SU-DHL-6 (cell line): ENCODE measurements around the gene MAGEB1.

ENCODE experiments used
- H2AFZ ChIP-seq: fragments of 200-600 bp; sonication (generic); 2 replicates; pipeline ENCODE4 v1.6.1; 2014; ENCODE audit warnings: low read depth, mild to moderate bottlenecking, moderate library complexity, mixed read lengths, antibody characterized with exemption, low read length; ENCODE audit not compliant: severe bottlenecking
- H3F3A ChIP-seq: fragments of 200-600 bp; shearing (Covaris generic); 2 replicates; pipeline ENCODE4 v1.6.0; 2016; ENCODE audit warnings: antibody characterized with exemption, mild to moderate bottlenecking; ENCODE audit not compliant: insufficient read depth
- H3K27ac ChIP-seq: fragments of 200-600 bp; sonication (generic); 2 replicates; pipeline ENCODE4 v1.5.1; 2016; ENCODE audit warnings: low read depth, mild to moderate bottlenecking, low read length, moderate library complexity, mixed read lengths
- H3K27me3 ChIP-seq: fragments of 200-600 bp; sonication (generic), shearing (Covaris generic); 2 replicates; pipeline ENCODE4 v1.6.0; 2014; ENCODE audit warnings: mild to moderate bottlenecking, low read length
- H3K36me3 ChIP-seq: fragments of 200-600 bp; sonication (generic); 2 replicates; pipeline ENCODE4 v1.6.1; 2014; ENCODE audit warnings: mild to moderate bottlenecking, low read length, mixed read lengths
- H3K4me2 ChIP-seq: fragments of 300-600, 200-600 bp; shearing (Covaris generic), sonication (generic); 2 replicates; pipeline ENCODE4 v1.6.0; 2014; ENCODE audit warnings: low read length, low read depth, mild to moderate bottlenecking; ENCODE audit not compliant: poor library complexity, severe bottlenecking
- H3K4me3 ChIP-seq: fragments of 200-600 bp; sonication (generic); 2 replicates; pipeline ENCODE4 v1.5.1; 2014; ENCODE audit warnings: antibody characterized with exemption, low read length, mild to moderate bottlenecking, mixed read lengths; ENCODE audit not compliant: insufficient read depth, poor library complexity, severe bottlenecking
- H3K79me2 ChIP-seq: fragments of 200-600 bp; sonication (generic); 2 replicates; pipeline ENCODE4 v1.6.1; 2014; ENCODE audit warnings: mild to moderate bottlenecking, low read length, moderate library complexity; ENCODE audit not compliant: insufficient read depth
- H3K9ac ChIP-seq: fragments of 200-600 bp; sonication (generic); 2 replicates; pipeline ENCODE4 v1.7.0; 2014; ENCODE audit warnings: mild to moderate bottlenecking, low read length
- H3K9me2 ChIP-seq: fragments of 200-600 bp; sonication (generic); replicated peaks from 2 replicates; pipeline ENCODE4 v1.6.1; 2014; ENCODE audit warnings: low read length; ENCODE audit not compliant: insufficient read depth
- H3K9me3 ChIP-seq: fragments of 200-600 bp; sonication (generic); 2 replicates; pipeline ENCODE4 v1.6.1; 2014; ENCODE audit warnings: low read length, mixed read lengths; ENCODE audit not compliant: insufficient read depth
- H4K20me1 ChIP-seq: fragments of 200-600 bp; sonication (generic); 2 replicates; pipeline ENCODE4 v1.6.1; 2014; ENCODE audit warnings: low read depth, mild to moderate bottlenecking, antibody characterized with exemption, low read length, moderate library complexity, mixed read lengths
- CTCF ChIP-seq: fragments of 200-600 bp; sonication (generic); IDR thresholded peaks from one replicate; pipeline ENCODE4 v1.5.1; 2017; ENCODE audit warnings: antibody characterized with exemption, mild to moderate bottlenecking, low read length, moderate library complexity; ENCODE audit not compliant: insufficient read depth, poor library complexity, severe bottlenecking
- EZH2phosphoT487 ChIP-seq: fragments of 200-600 bp; sonication (generic), shearing (Covaris generic); conservative IDR thresholded peaks from 2 replicates; pipeline ENCODE4 v1.6.1; 2018; ENCODE audit warnings: mild to moderate bottlenecking, antibody characterized with exemption, low read length, moderate library complexity, mixed read lengths

MAGEB1 gene

DNA sequence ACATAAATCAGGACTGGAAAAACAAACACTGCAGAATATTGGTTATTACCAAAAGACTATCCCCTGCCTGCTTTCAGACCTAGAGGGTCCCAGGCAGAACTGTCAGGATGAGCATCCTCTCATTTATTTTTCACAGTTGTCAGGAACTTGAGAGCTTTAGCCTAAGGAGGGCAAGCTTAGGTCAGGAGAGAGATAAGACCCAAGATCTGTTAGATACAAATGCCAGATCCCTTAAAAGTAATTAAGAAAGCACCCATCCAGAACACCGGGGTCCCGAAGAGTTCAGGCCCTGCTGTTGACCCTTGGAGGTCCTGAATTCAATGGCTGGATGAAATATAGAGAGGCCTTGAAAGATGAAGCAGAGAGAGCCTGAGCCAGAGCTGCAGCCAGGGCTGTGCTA is 22.4 kb upstream of the MAGEB1 start:
- no peaks in the 10 kb centered on the region for H3K9me2 ChIP-seq
- no peak overlapping the region for H2AFZ ChIP-seq
- H3K79me2 ChIP-seq, result no peaks in the 10 kb centered on the region
- no peaks in the 10 kb centered on the region for H3K9me3 ChIP-seq
- H3K27ac ChIP-seq, result no peak overlapping the region
- H3K27me3 ChIP-seq, result no peaks in the 10 kb centered on the region
- no peak overlapping the region for H3K4me3 ChIP-seq
- H3F3A ChIP-seq, result no peaks in the 10 kb centered on the region
- no peak overlapping the region for H3K9ac ChIP-seq
- H3K4me2 ChIP-seq, result no peak overlapping the region
- no peaks in the 10 kb centered on the region for H3K36me3 ChIP-seq
- TF ChIP-seq EZH2phosphoT487 (no peak), CTCF (no peak)
- no peaks in the 10 kb centered on the region for H4K20me1 ChIP-seq

DNA sequence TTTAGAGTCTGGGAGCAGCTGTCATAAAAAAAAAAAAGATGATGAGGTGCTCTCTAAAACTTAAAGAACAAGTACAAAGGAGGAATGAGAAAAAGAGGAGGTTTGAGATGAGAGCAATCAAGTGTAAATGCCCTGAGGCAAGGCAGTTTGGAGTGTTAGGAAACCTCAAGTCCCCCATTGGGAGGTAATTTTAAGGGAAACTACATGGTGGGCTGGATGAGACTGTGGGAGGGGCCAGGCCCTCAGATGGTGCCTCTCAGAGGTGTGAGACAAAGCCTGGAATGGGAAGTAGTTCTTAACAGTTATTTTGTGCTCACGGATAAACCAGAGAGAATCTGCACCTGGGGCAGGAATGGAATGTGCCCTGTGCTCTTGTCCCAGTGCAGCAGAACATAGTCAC is 18.4 kb upstream of the MAGEB1 start:
- TF ChIP-seq EZH2phosphoT487, result no peak
- TF ChIP-seq CTCF, result no peak
- Histone ChIP-seq H3K27me3 (no peaks in the 10 kb centered on the region), H2AFZ (no peak overlapping the region), H3K79me2 (no peaks in the 10 kb centered on the region), H3K4me2 (no peak overlapping the region), H3K9ac (no peak overlapping the region), H3K27ac (no peak overlapping the region), H3K36me3 (no peaks in the 10 kb centered on the region), H4K20me1 (no peaks in the 10 kb centered on the region), H3K9me3 (no peaks in the 10 kb centered on the region), H3F3A (no peaks in the 10 kb centered on the region), H3K9me2 (no peaks in the 10 kb centered on the region), H3K4me3 (no peak overlapping the region)

DNA sequence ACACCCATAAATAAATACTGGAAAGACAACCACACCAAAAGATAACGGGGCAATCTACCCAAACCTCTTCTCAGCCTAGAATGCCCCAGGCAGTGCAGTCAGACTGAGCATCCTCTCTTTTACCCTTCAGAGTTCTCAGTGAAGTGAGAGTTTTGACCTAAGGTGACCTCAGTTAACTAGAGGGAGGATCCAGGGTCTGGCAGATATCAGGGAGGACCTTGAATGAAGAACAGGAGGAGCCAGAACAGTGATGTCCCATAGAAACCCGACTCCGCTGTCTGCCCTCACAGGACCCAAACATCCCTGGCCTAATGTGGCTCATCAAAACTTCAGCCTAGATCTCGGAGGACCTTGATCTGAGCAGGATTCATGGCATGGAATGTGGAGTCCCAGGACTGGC is 16.6 kb upstream of the MAGEB1 start, which contains the start of gene MAGEB3:
Gene MAGEB3 (plus strand): TSS at position 263 of the 400 bp plus-strand sequence. CDS start 5,268 bp downstream, outside the sequence.
- H3K9ac ChIP-seq, result no peak within 1 kb of the TSS
- H3K27ac ChIP-seq, result no peak within 1 kb of the TSS
- no peak for TF ChIP-seq CTCF
- TF ChIP-seq EZH2phosphoT487, result no peak
- no peaks in the 10 kb centered on the region for H3K9me3 ChIP-seq
- no peak within 1 kb of the TSS for H2AFZ ChIP-seq
- no peaks in the 10 kb centered on the region for H3F3A ChIP-seq
- no peaks in the 10 kb centered on the region for H3K36me3 ChIP-seq
- no peak within 1 kb of the TSS for H3K4me2 ChIP-seq
- no peaks in the 10 kb centered on the region for H3K27me3 ChIP-seq
- no peaks in the 10 kb centered on the region for H3K79me2 ChIP-seq
- no peaks in the 10 kb centered on the region for H4K20me1 ChIP-seq
- H3K4me3 ChIP-seq, result no peak within 1 kb of the TSS
- no peaks in the 10 kb centered on the region for H3K9me2 ChIP-seq
